GM19193 (cell line): ENCODE results near the gene HSFX4.

Experiments
- POLR2A ChIP-seq: IDR thresholded peaks from 4 replicates; pipeline ENCODE4 v1.6.1; 2011; ENCODE audit not compliant: insufficient read depth, insufficient read length; ENCODE audit errors: extremely low read depth

Gene HSFX4

DNA sequence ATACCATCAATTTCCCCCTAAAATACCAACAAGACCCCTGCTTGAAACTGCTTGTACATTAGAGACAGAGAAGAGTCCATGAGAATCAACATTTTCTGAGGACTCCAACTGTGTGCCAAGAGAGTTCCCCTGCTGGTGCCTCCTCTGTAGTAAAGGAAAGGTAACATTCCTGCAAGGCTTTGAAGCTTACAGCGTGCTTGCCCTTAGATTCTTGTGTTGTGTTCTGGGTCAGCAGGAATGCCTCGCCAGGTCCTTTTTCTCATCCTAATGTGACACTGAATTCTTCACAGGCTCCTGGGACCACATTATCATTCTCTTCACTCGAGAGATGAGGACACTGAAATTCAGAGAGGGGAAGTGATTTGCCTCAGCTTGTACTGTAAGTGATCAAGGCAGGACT, 18.6 kb downstream of the HSFX4 start:
- no peak for TF ChIP-seq POLR2A

DNA sequence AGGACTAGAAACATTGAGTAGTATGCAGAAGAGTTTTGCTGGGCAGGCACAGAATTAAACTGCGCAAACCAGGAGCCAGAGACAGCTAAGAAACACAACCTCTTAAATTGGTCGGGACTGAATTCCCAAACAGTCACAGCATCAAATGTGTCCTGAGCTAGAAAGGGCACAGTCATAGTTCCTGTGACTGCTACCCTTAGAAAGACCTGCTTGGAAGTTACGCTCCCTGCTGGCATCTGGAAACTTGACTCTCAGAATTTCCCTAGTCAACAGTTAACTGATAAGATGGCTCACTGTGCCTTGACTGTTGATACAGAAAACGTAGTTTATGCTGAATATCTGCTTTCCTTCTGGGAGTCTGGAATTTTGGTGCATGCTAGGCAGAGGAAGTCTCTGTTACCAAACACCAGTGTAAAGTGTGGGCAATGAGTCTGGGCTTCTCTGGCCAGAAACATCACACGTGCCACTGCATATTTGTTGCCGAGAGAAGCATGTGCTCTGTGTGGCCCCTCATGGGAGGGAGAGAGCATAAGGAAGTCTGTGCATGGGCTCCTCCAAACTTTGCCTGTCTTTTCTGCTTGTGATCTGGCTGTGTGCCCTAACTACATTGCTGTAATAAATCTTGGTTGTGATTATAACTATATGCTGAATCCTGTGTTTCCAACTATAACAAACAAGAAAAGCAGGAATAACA, 20.5 kb downstream of the HSFX4 start:
- no peak for TF ChIP-seq POLR2A

DNA sequence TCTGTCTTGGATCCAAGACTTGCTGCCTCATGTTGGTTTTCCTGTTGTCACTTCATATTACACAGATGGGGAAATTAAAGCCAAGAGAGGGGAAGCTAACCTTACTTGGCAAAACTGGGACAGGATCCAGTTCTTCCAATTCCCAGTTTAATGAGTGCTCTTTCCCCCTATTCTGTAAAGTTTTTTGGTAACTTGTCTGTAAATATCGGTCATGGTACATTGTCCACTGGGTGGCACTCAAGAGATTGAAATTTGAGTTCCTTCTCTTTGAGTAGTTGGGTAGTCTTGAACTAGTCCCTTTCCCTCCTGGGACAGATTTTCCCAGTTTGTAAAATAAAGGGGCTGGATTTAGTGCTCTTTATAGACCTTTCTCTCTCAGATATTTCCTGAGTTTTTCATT, 21.3 kb downstream of the HSFX4 start:
- TF ChIP-seq POLR2A: no peak

DNA sequence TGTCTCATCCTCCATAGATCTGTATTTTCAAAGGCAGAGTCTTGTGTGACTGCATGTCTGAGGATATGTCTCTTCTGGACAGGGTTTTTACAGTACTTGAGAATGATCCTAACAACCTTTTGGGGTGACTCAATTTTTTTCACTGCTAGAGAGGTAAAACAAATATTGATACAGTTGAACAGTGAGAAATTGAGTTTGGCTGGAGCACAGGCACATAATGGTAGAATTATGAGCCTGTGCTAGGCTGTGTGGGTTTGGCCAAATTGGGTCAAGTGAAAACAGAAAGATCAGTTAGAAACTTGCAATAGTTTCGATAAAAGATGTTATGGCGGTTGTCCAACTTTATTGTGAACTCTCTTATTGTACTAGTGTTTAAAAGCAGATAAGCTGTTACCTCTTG, 32.2 kb downstream of the HSFX4 start:
- TF ChIP-seq POLR2A: no peak

DNA sequence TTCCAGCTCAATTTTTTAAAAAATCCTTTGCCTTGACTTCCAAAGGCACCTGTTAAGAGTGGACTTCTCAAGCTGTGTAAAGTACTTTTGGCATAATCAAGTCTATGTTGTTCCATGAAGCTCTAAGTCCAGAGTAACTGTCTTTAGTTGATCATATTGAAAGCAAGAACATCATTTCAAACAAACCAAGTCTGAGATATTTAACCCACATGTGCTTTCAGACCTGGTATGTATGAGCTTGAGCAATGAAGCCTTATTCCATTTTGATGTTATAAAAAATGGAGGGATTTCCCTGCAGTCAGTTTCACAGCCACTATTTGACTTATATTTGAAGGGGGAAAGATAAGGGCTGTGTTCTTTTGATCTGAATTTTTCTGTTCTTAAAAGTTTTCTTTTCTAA, 32.6 kb downstream of the HSFX4 start:
- TF ChIP-seq POLR2A: no peak

DNA sequence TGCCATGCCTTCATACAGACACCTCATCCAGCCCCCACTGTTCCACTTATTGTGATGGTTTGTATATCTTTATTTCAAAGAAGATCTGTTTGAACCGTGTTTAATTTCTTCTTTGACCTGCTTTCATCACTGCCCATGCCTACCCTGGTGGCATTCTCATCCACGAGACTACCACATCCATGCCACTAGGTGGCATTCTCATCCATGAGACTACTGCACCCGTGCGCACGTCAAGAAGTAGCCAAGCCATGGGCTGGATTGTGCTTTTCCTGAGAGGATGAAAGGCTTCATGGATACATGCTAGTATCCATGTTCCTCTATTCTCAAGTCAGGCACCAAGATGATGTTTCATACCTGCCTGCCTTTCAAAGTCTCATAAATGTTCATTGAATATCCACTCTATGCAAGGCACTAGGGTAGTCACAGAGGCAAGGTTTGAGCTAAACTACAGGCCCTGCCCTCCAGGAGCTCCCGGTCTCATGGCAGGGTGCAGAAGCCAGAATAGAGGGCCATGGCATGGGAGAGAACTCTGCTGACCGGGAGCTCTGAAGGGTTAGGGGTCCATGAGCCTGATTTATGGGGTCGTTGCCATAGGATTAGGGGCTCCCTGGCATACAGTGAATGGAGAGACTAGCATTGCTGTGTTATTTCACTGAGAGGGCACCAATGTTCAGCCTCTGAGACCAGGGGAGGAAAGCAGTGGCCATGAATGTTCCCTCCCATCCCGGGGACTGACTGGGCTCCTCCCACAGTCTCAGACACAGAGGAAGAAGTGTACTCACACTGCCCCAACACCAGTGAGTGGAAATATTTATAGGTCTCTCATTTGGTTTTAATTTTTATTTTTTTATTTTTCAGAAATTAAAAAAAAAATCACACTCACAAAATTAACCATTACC, 33.7 kb downstream of the HSFX4 start:
- no peak for TF ChIP-seq POLR2A

DNA sequence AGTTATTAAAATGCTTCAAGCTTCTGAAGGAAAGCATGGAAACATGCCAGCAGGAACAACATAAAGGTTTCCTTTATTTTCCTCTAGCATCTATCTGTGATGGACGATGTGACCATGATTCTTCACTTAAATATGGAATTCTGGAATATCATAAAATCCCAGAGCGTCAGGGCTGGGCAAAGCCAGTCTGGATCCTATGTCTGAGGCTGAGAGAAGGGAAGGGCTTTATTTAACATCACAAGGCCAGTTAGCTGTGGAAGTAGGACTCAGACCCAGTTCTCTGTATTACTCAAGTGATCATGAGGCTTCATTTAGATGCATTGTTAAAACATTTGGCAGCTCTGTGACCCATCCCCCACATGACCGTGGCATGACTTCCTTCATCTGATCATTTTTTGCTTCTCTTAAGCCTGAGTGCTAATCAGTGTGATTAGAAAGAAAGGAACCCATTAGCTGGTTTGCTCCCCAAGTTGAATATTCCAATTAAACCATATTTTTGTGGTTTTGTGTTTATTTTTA, 49.8 kb downstream of the HSFX4 start:
- TF ChIP-seq POLR2A: no peak
